Endothelial cell of umbilical vein (primary cell): ENCODE data around the gene HCK.
A peak's percentile ranks its signal among the peaks of the same experiment; 100 is the strongest.

Source experiments
- EZH2 ChIP-seq: IDR thresholded peaks from 2 replicates; pipeline ENCODE4 v1.6.1; 2012; ENCODE audit warnings: borderline replicate concordance, low read depth, mild to moderate bottlenecking, moderate library complexity, low read length, inconsistent platforms; ENCODE audit not compliant: severe bottlenecking
- MYC ChIP-seq: IDR thresholded peaks from one replicate; pipeline ENCODE4 v1.6.1; 2011; ENCODE audit warnings: mild to moderate bottlenecking, low read depth, low read length
- POLR2AphosphoS5 ChIP-seq: IDR thresholded peaks from 2 replicates; pipeline ENCODE4 v1.6.1; 2012; ENCODE audit warnings: low read depth, mild to moderate bottlenecking, control low read depth, low read length, moderate library complexity; ENCODE audit not compliant: insufficient read depth
- TF ChIP-seq, protein P1 (sequence below), 2 donors: IDR thresholded peaks; 1 replicate in 1 of 2; 2 replicates in 1 of 2; pipeline ENCODE4 v1.5.1; 2011; ENCODE audit warnings: low read length in 2 of 2, mild to moderate bottlenecking in 2 of 2, moderate library complexity in 2 of 2, control low read depth in 1 of 2, inconsistent platforms in 1 of 2, low read depth in 1 of 2; ENCODE audit not compliant: insufficient read depth in 1 of 2; ENCODE audit errors: extremely low read depth in 1 of 2

DNA sequence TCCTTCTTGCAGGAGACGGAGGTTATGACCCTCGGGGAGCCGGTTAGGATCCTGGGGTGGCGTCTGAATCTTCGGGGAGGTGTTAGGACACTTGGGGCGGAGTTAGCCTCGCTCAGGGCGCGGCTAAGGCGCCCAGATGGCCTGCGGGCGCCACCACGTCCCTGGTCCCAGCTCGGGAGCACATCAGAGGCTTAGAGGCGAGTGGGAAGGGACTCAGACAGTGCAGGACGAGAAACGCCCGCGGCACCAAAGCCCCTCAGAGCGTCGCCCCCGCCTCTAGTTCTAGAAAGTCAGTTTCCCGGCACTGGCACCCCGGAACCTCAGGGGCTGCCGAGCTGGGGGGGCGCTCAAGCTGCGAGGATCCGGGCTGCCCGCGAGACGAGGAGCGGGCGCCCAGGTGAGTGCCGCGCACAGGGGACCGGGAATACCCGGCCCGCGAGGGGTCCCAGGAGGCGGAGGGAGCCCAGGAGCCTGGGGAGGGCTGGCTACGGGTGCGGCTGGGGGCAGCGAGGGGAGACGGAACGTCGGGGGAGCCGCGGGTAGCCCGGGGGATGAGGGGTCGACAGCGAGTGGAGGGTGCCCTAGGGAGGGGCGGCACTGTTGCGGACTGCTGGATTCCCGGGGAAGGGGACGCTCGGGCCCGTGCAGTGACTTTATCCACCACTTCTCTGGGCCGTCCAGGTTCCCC is at the start of gene HCK:
- TF ChIP-seq, protein P1, sequence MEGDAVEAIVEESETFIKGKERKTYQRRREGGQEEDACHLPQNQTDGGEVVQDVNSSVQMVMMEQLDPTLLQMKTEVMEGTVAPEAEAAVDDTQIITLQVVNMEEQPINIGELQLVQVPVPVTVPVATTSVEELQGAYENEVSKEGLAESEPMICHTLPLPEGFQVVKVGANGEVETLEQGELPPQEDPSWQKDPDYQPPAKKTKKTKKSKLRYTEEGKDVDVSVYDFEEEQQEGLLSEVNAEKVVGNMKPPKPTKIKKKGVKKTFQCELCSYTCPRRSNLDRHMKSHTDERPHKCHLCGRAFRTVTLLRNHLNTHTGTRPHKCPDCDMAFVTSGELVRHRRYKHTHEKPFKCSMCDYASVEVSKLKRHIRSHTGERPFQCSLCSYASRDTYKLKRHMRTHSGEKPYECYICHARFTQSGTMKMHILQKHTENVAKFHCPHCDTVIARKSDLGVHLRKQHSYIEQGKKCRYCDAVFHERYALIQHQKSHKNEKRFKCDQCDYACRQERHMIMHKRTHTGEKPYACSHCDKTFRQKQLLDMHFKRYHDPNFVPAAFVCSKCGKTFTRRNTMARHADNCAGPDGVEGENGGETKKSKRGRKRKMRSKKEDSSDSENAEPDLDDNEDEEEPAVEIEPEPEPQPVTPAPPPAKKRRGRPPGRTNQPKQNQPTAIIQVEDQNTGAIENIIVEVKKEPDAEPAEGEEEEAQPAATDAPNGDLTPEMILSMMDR (IDR thresholded peaks at IDR 0.05; ENCODE audit: extremely low read depth in 1 of 2, insufficient read depth in 1 of 2, low read depth in 1 of 2, low read length in 2 of 2): no peak
- TF ChIP-seq POLR2AphosphoS5 (no peak), MYC (no peak), EZH2 (peak; percentile 84)
